HG02973 (cell line): ENCODE data around the gene DENND4B.

Experiments used
- ATAC-seq: cut with Tn5 transposase; IDR thresholded peaks from one replicate; pipeline ENCODE4 v1.9.1; 2021; ENCODE audit warnings: moderate library complexity; ENCODE audit not compliant: unreplicated experiment

DENND4B gene

GRCh38 chr1:153951183-153951582 lies 4.7 kb upstream of the DENND4B start:
- no peak for ATAC-seq

DNA sequence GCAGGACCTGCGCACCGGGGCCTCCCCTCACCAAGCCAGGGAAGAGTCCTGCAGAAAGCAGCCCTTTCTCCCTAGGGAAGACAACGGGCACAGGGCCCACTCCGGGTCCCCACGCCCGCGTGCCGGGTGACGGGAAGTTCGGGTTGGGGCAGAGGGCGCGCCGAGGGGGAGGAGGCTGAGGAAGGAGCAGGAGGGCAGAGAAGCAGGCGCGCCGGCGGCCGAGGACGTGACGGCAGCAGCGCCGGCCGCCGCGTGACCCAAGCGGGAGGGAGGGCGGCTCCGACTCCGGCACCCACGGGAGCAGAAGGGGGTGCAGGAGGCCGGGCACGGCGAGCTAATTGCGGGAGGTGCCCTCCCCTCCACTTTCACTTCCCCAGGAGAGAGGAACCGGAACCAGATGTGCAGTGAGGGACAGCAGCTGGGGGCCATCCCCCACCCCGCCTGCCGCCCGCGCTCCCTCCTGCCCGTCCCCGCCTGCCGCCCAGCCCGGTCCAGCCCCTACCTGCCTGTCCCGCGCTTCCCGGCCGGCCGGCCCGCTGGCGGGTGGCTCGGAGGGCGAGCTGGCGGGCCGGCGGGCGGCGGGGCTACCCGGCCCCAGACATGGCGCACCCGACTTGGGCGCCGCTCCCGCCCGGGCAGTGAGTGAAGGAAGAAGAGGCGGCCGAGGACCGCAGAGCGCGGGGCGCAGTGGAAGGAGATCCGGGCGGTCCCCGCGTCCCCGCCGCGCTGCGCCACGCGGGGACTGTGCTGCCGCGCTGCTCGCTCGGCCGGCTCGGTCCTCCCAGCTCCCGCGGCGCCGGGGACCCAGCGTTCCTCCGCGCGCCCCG lies 510 bp downstream of the DENND4B start:
- peak; percentile 63 for ATAC-seq

- peak; percentile 4 for ATAC-seq
Measured at GRCh38 chr1:153945131-153945794, 1.3 kb downstream of the DENND4B start.

- no peak for ATAC-seq
Measured at GRCh38 chr1:153944827-153945117, 1.7 kb downstream of the DENND4B start.

- ATAC-seq: no peak
Measured at GRCh38 chr1:153944005-153944826, 2.3 kb downstream of the DENND4B start.

DNA sequence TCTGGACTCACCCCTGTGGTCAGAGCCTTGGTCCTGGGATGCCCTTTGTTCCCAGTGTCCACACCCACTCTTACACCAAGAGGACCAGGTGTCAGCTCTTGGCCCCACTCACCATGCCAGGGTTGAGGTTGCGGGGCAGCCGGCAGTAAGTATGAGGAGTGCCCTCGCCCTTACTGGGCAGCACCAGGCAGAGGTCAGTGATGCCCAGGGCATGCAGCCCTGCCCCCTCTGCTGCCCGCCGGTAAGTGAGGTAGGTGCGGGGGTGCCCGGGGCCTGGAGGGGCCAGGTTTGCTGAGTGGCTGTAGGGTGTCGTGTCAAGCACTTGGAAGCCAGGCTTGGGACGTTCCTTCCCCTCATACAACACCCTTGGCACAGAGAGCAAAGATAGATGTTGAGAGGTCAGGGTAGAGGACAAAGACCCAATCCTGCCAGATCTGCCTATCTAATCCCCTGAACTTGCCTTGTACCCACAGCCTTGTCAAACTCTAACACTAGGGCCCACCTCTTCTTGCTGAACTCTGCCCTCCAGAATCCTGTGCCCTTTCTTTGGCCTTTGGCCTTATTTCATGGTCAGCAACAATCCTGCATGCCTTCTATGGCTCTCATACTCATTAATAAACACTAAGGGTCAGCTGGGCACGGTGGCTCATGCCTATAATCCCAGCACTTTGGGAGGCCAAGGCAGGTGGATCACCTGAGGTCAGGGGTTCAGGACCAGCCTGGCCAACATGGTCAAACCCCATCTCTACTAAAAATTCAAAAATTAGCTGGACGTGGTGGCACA lies 3.6 kb downstream of the DENND4B start:
- no peak for ATAC-seq

GRCh38 chr1:153941826-153942725 lies 4.4 kb downstream of the DENND4B start:
- ATAC-seq: no peak

DNA sequence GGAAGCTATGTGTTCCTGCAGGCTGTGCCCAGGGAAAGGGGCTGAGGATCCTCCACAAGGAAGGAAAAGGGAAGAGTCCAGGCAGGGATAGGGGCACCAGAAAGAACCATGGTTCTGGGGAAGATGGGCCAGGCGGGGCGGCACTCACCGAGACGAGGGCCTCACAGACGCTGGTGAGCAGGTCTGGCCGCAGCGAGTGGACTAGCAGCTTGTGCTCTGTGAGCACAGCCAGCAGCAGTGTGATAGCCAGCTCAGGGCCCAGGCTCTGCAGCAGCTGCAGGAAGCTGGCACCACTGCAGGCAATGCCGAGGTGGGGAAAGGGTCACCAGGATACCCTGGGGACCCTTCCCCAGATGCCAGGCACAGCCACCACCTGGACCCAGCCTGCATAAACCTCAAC lies 5.8 kb downstream of the DENND4B start:
- no peak for ATAC-seq

DNA sequence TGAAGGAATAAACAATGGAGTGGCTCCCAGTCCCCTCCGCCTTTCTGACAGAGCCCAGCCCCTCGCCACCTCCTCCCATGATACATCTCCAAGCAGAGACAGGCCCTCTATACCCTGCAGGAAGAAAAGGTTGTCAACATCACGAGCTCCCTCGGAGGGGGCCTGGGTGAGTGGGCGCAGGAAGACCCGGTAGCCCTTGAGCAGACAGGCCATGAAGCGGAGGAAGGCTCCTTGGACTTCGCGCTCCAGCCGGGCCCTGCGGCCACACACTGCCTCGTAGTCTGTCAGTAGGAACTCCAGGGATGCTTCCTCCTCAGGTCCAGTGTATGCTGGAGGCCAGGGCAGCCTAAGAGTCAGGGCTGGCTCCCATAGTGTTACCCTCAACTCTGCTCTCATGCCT lies 7.0 kb downstream of the DENND4B start:
- no peak for ATAC-seq

- ATAC-seq: no peak
Measured at GRCh38 chr1:153938996-153939395, 7.5 kb downstream of the DENND4B start.

DNA sequence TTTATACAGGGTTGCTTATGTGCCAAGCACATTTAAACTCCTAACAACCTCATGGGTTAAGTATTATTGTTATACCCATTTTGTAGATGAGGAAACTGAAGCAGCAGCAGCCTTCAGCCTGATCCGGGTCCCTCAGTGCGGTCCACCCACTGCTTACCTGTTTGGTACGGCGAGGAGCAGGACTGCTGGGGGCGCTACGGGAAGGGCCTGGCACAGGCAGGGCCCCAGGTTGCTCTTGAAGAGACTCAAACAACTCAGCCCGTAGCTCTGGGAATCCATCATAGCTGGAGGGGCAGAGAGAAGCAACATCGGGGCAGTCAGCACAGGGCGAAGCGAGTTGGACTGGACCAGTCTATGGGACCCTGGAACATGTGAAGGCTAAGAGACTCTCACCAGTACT lies 9.2 kb downstream of the DENND4B start:
- no peak for ATAC-seq

- ATAC-seq: no peak
Measured at GRCh38 chr1:153936011-153936802, 10.3 kb downstream of the DENND4B start.

GRCh38 chr1:153934746-153935145 lies 11.8 kb downstream of the DENND4B start:
- ATAC-seq: no peak

DNA sequence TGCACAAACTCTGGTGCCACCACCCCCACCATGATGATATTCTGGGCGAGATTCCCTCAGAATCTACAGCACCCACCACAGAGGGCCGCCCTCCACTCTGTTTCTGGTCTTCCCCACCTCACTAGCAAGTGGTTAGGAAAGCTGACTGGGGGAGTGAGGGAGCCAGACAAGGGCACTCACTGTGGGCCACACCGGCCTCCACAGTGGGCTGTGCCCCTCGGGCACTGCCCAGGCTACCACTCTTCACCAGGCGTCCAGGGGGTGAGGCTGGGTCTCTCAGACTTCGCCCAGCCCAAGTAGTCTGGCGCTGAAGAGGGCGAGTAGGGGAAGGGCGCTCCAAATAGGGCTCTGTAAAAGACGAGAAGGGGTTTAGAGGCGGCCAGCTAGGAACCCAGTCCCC lies 12.6 kb downstream of the DENND4B start:
- ATAC-seq: no peak

- no peak for ATAC-seq
Measured at GRCh38 chr1:153933430-153933829, 13.1 kb downstream of the DENND4B start.

- ATAC-seq: no peak
Measured at GRCh38 chr1:153932156-153933131, 14.1 kb downstream of the DENND4B start.

DNA sequence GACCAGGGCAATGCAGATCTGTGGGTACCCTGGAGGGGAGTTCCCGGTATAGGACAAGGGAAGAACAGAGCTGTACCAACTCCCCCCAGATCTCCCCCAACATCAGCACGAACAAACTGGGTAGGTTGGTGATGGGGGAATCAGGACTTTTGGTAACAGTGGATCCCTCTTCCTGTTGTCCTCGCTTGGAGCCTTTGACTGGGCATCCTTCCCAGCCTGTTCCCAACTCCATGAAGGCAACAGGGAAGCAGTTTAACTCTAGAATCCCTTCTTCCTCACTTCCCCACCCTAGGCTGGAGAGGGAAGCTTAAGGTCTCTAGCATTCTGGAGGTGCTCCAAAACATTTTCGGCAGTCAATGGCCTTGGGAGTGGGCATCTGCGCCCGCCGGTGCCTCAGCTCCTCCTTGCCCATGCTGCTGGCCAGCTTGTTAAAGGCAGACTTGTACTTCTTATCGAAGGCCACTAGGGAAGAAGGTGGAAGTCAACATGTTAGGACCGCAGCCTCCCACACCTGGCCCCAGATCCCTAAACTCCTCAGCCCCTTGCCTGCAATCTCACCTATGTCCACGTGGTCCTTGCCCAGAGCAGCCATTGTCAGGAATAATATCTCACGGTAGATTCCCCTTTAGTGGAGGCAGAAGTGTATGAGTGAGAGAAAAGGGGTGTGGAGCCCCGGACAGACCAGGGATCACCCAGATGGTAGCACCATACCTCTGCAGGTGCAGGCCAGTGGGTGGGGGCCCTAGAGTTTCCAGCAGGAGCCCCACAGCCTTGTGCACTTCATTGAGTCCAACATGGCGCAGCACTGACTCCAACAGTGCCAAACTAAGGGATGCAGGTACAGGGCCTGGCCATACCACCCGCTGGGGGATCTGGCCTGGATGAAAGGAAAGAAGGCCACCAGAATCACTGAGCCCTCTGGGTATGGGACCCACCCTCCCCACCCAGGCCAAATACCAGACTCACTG lies 16.3 kb downstream of the DENND4B start:
- no peak for ATAC-seq
